ENCODE data around the gene ASGR2. TPM values are rescaled to one million over a fixed set of nuclear protein-coding genes. Genes with fewer than 3 reads are reported as not detected.

The ASGR2 gene
- total and polyA plus RNA-seq, 2 of the 13 experiments (the other 11 are each of a cell fraction or from before 2014, with no cell fraction given): 320 to 754 TPM

DNA sequence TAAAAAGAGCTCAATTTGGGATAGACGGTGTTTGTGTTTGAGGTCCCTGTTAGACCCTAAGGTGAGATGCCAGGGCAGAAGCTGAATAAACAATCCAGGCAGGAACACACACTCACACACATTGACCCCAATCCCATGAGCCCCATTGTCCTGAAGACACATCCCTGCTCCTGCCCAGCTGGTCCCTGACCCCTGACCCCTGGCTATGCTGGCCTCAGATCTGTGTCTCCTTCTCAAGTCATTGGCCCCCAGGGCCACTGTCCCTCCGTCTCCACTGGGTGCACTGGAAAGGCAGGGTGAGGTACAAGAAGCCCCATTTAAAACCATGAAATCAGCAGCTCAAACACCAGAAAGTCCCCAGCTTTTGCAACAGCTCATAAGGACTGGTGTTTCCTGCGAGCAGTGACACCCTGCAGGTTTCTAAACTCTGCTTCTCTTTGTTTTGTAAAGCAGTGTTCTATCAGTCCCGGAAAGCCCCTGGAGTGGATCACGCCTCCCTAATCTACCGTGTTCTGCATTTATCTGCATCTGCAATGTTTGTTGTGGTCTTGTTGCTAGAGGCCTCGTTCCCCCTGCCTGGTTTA is 18.0 kb upstream of the ASGR2 start (continued):
- TF ChIP-seq, protein P1, sequence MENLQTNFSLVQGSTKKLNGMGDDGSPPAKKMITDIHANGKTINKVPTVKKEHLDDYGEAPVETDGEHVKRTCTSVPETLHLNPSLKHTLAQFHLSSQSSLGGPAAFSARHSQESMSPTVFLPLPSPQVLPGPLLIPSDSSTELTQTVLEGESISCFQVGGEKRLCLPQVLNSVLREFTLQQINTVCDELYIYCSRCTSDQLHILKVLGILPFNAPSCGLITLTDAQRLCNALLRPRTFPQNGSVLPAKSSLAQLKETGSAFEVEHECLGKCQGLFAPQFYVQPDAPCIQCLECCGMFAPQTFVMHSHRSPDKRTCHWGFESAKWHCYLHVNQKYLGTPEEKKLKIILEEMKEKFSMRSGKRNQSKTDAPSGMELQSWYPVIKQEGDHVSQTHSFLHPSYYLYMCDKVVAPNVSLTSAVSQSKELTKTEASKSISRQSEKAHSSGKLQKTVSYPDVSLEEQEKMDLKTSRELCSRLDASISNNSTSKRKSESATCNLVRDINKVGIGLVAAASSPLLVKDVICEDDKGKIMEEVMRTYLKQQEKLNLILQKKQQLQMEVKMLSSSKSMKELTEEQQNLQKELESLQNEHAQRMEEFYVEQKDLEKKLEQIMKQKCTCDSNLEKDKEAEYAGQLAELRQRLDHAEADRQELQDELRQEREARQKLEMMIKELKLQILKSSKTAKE (CRISPR knock-in tag; IDR thresholded peaks at IDR 0.05; ENCODE audit: borderline replicate concordance): 0 out of 2 replicates have a peak, but pooled peaks have one; percentile 30
- no peak for TF ChIP-seq ZMYM2 (CRISPR knock-in tag; IDR thresholded peaks at IDR 0.05)
- TF ChIP-seq REPIN1 (CRISPR knock-in tag; IDR thresholded peaks at IDR 0.05; ENCODE audit: borderline replicate concordance, low read depth): no peak
- no peak for TF ChIP-seq RBAK (CRISPR knock-in tag; IDR thresholded peaks at IDR 0.05)
- no peak for TF ChIP-seq SIX1 (CRISPR knock-in tag; IDR thresholded peaks at IDR 0.05; ENCODE audit: borderline replicate concordance)
- TF ChIP-seq ZNF354B (CRISPR knock-in tag; IDR thresholded peaks at IDR 0.05): no peak
- TF ChIP-seq ZNF44 (CRISPR knock-in tag; IDR thresholded peaks at IDR 0.05): no peak
- TF ChIP-seq KLF13 (CRISPR knock-in tag; IDR thresholded peaks at IDR 0.05): no peak
- TF ChIP-seq MYNN (CRISPR knock-in tag; IDR thresholded peaks at IDR 0.05; ENCODE audit: low read depth): no peak
- TF ChIP-seq, protein P2, sequence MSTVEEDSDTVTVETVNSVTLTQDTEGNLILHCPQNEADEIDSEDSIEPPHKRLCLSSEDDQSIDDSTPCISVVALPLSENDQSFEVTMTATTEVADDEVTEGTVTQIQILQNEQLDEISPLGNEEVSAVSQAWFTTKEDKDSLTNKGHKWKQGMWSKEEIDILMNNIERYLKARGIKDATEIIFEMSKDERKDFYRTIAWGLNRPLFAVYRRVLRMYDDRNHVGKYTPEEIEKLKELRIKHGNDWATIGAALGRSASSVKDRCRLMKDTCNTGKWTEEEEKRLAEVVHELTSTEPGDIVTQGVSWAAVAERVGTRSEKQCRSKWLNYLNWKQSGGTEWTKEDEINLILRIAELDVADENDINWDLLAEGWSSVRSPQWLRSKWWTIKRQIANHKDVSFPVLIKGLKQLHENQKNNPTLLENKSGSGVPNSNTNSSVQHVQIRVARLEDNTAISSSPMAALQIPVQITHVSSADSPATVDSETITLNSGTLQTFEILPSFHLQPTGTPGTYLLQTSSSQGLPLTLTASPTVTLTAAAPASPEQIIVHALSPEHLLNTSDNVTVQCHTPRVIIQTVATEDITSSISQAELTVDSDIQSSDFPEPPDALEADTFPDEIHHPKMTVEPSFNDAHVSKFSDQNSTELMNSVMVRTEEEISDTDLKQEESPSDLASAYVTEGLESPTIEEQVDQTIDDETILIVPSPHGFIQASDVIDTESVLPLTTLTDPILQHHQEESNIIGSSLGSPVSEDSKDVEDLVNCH (CRISPR knock-in tag; IDR thresholded peaks at IDR 0.05): no peak
- TF ChIP-seq TCF7 (IDR thresholded peaks at IDR 0.05; ENCODE audit: low read depth): 0 out of 2 replicates have a peak, but pooled peaks have one; percentile 39
- no peak for TF ChIP-seq FOXP1 (IDR thresholded peaks at IDR 0.05)
- peak; percentile 27; the same call in 1 of the 2 replicates for TF ChIP-seq FOXP1 (CRISPR knock-in tag; IDR thresholded peaks at IDR 0.05)
- TF ChIP-seq TRIM24 (CRISPR knock-in tag; IDR thresholded peaks at IDR 0.05): no peak
- TF ChIP-seq ISL2 (CRISPR knock-in tag; IDR thresholded peaks at IDR 0.05): peak; percentile 44; the same call in 1 of the 2 replicates
- TF ChIP-seq, protein P3, sequence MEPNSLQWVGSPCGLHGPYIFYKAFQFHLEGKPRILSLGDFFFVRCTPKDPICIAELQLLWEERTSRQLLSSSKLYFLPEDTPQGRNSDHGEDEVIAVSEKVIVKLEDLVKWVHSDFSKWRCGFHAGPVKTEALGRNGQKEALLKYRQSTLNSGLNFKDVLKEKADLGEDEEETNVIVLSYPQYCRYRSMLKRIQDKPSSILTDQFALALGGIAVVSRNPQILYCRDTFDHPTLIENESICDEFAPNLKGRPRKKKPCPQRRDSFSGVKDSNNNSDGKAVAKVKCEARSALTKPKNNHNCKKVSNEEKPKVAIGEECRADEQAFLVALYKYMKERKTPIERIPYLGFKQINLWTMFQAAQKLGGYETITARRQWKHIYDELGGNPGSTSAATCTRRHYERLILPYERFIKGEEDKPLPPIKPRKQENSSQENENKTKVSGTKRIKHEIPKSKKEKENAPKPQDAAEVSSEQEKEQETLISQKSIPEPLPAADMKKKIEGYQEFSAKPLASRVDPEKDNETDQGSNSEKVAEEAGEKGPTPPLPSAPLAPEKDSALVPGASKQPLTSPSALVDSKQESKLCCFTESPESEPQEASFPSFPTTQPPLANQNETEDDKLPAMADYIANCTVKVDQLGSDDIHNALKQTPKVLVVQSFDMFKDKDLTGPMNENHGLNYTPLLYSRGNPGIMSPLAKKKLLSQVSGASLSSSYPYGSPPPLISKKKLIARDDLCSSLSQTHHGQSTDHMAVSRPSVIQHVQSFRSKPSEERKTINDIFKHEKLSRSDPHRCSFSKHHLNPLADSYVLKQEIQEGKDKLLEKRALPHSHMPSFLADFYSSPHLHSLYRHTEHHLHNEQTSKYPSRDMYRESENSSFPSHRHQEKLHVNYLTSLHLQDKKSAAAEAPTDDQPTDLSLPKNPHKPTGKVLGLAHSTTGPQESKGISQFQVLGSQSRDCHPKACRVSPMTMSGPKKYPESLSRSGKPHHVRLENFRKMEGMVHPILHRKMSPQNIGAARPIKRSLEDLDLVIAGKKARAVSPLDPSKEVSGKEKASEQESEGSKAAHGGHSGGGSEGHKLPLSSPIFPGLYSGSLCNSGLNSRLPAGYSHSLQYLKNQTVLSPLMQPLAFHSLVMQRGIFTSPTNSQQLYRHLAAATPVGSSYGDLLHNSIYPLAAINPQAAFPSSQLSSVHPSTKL (CRISPR knock-in tag; IDR thresholded peaks at IDR 0.05): peak; percentile 52
- TF ChIP-seq, protein P4, sequence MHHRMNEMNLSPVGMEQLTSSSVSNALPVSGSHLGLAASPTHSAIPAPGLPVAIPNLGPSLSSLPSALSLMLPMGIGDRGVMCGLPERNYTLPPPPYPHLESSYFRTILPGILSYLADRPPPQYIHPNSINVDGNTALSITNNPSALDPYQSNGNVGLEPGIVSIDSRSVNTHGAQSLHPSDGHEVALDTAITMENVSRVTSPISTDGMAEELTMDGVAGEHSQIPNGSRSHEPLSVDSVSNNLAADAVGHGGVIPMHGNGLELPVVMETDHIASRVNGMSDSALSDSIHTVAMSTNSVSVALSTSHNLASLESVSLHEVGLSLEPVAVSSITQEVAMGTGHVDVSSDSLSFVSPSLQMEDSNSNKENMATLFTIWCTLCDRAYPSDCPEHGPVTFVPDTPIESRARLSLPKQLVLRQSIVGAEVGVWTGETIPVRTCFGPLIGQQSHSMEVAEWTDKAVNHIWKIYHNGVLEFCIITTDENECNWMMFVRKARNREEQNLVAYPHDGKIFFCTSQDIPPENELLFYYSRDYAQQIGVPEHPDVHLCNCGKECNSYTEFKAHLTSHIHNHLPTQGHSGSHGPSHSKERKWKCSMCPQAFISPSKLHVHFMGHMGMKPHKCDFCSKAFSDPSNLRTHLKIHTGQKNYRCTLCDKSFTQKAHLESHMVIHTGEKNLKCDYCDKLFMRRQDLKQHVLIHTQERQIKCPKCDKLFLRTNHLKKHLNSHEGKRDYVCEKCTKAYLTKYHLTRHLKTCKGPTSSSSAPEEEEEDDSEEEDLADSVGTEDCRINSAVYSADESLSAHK (CRISPR knock-in tag; IDR thresholded peaks at IDR 0.05; ENCODE audit: borderline replicate concordance): no peak
- TF ChIP-seq FLYWCH1 (CRISPR knock-in tag; IDR thresholded peaks at IDR 0.05): no peak
